ENCODE results near the gene PVR. TPM values are rescaled to one million over a fixed set of nuclear protein-coding genes. Genes with fewer than 3 reads are reported as not detected.
A peak's percentile ranks its signal among the peaks of the same experiment; 100 is the strongest.

Gene PVR
- total RNA-seq, 2 donors from 2014 or later, result 21.2 to 31.6 TPM

- peaks cover 8% of the 10 kb centered on the region for H3K4me1 Mint-ChIP-seq
- TF ChIP-seq, protein P1, sequence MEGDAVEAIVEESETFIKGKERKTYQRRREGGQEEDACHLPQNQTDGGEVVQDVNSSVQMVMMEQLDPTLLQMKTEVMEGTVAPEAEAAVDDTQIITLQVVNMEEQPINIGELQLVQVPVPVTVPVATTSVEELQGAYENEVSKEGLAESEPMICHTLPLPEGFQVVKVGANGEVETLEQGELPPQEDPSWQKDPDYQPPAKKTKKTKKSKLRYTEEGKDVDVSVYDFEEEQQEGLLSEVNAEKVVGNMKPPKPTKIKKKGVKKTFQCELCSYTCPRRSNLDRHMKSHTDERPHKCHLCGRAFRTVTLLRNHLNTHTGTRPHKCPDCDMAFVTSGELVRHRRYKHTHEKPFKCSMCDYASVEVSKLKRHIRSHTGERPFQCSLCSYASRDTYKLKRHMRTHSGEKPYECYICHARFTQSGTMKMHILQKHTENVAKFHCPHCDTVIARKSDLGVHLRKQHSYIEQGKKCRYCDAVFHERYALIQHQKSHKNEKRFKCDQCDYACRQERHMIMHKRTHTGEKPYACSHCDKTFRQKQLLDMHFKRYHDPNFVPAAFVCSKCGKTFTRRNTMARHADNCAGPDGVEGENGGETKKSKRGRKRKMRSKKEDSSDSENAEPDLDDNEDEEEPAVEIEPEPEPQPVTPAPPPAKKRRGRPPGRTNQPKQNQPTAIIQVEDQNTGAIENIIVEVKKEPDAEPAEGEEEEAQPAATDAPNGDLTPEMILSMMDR (conservative IDR thresholded peaks at IDR 0.05), result no peak
Measured at GRCh38 chr19:44607917-44608316, 35.8 kb upstream of the PVR start.

GRCh38 chr19:44608391-44608821, 35.3 kb upstream of the PVR start:
- Histone ChIP-seq H3K27me3 (ENCODE audit: control insufficient read depth, insufficient read depth, low read length, poor library complexity, severe bottlenecking) (no peaks in the 10 kb centered on the region), H3K9ac (ENCODE audit: extremely low read depth, low read length, poor library complexity, severe bottlenecking) (no peak overlapping the region), H3K36me3 (ENCODE audit: control insufficient read depth, insufficient read depth, low read length) (no peaks in the 10 kb centered on the region), H3K27ac (ENCODE audit: low read depth, low read length) (no peak overlapping the region), H3K9me3 (ENCODE audit: control insufficient read depth, low read length) (no peaks in the 10 kb centered on the region), H3K4me1 (ENCODE audit: control insufficient read depth, insufficient read depth, low read length) (peaks cover 2% of the 10 kb centered on the region), H3K4me3 (ENCODE audit: low read length) (no peak overlapping the region)
- WGBS, 2 experiments (ENCODE audit: insufficient coverage in 1 of 2, insufficient read length in 1 of 2), result 89 to 97% methylated on average over 4 to 7 of the region's 7 CpGs
- TF ChIP-seq, protein P1 (conservative IDR thresholded peaks at IDR 0.05), result no peak
- Mint-ChIP-seq H3K27ac (no peak overlapping the region), H3K4me3 (no peak overlapping the region), H3K4me1 (peaks cover 8% of the 10 kb centered on the region), H3K27me3 (ENCODE audit: insufficient read depth) (no peaks in the 10 kb centered on the region), H3K36me3 (ENCODE audit: low read depth) (no peaks in the 10 kb centered on the region), H3K9me3 (no peaks in the 10 kb centered on the region)
- DNase-seq, result no peak

More at GRCh38 chr19:44607917-44608316, 35.8 kb upstream of the PVR start:
- Mint-ChIP-seq H3K27ac (no peak overlapping the region), H3K27me3 (ENCODE audit: insufficient read depth) (no peaks in the 10 kb centered on the region), H3K4me3 (no peak overlapping the region), H3K9me3 (no peaks in the 10 kb centered on the region), H3K36me3 (ENCODE audit: low read depth) (no peaks in the 10 kb centered on the region)
- DNase-seq, result no peak
- 88 to 90% methylated on average over 3 of the region's 3 CpGs for WGBS, 2 experiments (ENCODE audit: insufficient coverage in 1 of 2, insufficient read length in 1 of 2)
- Histone ChIP-seq H3K4me3 (ENCODE audit: low read length) (no peak overlapping the region), H3K9me3 (ENCODE audit: control insufficient read depth, low read length) (no peaks in the 10 kb centered on the region), H3K4me1 (ENCODE audit: control insufficient read depth, insufficient read depth, low read length) (peaks cover 2% of the 10 kb centered on the region), H3K27me3 (ENCODE audit: control insufficient read depth, insufficient read depth, low read length, poor library complexity, severe bottlenecking) (no peaks in the 10 kb centered on the region), H3K36me3 (ENCODE audit: control insufficient read depth, insufficient read depth, low read length) (no peaks in the 10 kb centered on the region), H3K27ac (ENCODE audit: low read depth, low read length) (no peak overlapping the region), H3K9ac (ENCODE audit: extremely low read depth, low read length, poor library complexity, severe bottlenecking) (no peak overlapping the region)

- TF ChIP-seq, protein P1 (conservative IDR thresholded peaks at IDR 0.05), result no peak
- no peak overlapping the region for H3K4me3 Mint-ChIP-seq
- no peaks in the 10 kb centered on the region for H3K27me3 ChIP-seq (ENCODE audit: control insufficient read depth, insufficient read depth, low read length, poor library complexity, severe bottlenecking)
- H3K36me3 Mint-ChIP-seq (ENCODE audit: low read depth), result no peaks in the 10 kb centered on the region
- H3K27ac ChIP-seq (ENCODE audit: low read depth, low read length), result no peak overlapping the region
- no peak for DNase-seq
- 87 to 98% methylated on average over 5 of the region's 5 CpGs for WGBS, 2 experiments (ENCODE audit: insufficient coverage in 1 of 2, insufficient read length in 1 of 2)
- H3K4me1 ChIP-seq (ENCODE audit: control insufficient read depth, insufficient read depth, low read length), result peaks cover 2% of the 10 kb centered on the region
- peak overlapping the region; percentile 21 for H3K27ac Mint-ChIP-seq
- no peak overlapping the region for H3K9ac ChIP-seq (ENCODE audit: extremely low read depth, low read length, poor library complexity, severe bottlenecking)
- no peaks in the 10 kb centered on the region for H3K9me3 ChIP-seq (ENCODE audit: control insufficient read depth, low read length)
- no peaks in the 10 kb centered on the region for H3K27me3 Mint-ChIP-seq (ENCODE audit: insufficient read depth)
- no peak overlapping the region for H3K4me3 ChIP-seq (ENCODE audit: low read length)
- no peaks in the 10 kb centered on the region for H3K9me3 Mint-ChIP-seq
- H3K4me1 Mint-ChIP-seq, result peaks cover 5% of the 10 kb centered on the region
- H3K36me3 ChIP-seq (ENCODE audit: control insufficient read depth, insufficient read depth, low read length), result no peaks in the 10 kb centered on the region
Measured at GRCh38 chr19:44609219-44609618, 34.5 kb upstream of the PVR start.

All from endodermal cell (in vitro differentiated cells).